Measurements from ENCODE around the gene ADAP1.

Gene ADAP1

GRCh38 chr7:876972-877311 is 77.5 kb downstream of the ADAP1 start:
- Histone ChIP-seq H3K4me2 (ENCODE audit: low read length) (peak overlapping the region; percentile 83), H3K4me3 (ENCODE audit: low read depth, low read length, poor library complexity, severe bottlenecking) (peak overlapping the region; percentile 98), H3K9me2 (ENCODE audit: low read depth, low read length) (no peaks in the 10 kb centered on the region), H3F3A (ENCODE audit: insufficient read depth, low read length) (peaks cover 11% of the 10 kb centered on the region), H3K36me3 (ENCODE audit: insufficient read depth, low read length) (peaks cover 35% of the 10 kb centered on the region), H2AFZ (ENCODE audit: low read length) (no peak overlapping the region), H3K79me2 (ENCODE audit: insufficient read depth, low read length) (peaks cover 29% of the 10 kb centered on the region), H3K4me1 (ENCODE audit: insufficient read depth, low read length, severe bottlenecking) (peaks cover 38% of the 10 kb centered on the region), H4K20me1 (ENCODE audit: insufficient read depth, low read length) (no peaks in the 10 kb centered on the region), H3K9me3 (ENCODE audit: low read length) (no peaks in the 10 kb centered on the region), H3K9ac (ENCODE audit: low read length) (peak overlapping the region; percentile 94), H3K27me3 (ENCODE audit: insufficient read depth, low read length) (no peaks in the 10 kb centered on the region), H3K27ac (ENCODE audit: low read depth, low read length, poor library complexity, severe bottlenecking) (peak overlapping the region; percentile 43)
- TF ChIP-seq EZH2 (IDR thresholded peaks at IDR 0.05; ENCODE audit: borderline replicate concordance, low read length), result no peak
- TF ChIP-seq, protein P1, sequence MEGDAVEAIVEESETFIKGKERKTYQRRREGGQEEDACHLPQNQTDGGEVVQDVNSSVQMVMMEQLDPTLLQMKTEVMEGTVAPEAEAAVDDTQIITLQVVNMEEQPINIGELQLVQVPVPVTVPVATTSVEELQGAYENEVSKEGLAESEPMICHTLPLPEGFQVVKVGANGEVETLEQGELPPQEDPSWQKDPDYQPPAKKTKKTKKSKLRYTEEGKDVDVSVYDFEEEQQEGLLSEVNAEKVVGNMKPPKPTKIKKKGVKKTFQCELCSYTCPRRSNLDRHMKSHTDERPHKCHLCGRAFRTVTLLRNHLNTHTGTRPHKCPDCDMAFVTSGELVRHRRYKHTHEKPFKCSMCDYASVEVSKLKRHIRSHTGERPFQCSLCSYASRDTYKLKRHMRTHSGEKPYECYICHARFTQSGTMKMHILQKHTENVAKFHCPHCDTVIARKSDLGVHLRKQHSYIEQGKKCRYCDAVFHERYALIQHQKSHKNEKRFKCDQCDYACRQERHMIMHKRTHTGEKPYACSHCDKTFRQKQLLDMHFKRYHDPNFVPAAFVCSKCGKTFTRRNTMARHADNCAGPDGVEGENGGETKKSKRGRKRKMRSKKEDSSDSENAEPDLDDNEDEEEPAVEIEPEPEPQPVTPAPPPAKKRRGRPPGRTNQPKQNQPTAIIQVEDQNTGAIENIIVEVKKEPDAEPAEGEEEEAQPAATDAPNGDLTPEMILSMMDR (IDR thresholded peaks at IDR 0.05; ENCODE audit: low read length), result no peak

DNA sequence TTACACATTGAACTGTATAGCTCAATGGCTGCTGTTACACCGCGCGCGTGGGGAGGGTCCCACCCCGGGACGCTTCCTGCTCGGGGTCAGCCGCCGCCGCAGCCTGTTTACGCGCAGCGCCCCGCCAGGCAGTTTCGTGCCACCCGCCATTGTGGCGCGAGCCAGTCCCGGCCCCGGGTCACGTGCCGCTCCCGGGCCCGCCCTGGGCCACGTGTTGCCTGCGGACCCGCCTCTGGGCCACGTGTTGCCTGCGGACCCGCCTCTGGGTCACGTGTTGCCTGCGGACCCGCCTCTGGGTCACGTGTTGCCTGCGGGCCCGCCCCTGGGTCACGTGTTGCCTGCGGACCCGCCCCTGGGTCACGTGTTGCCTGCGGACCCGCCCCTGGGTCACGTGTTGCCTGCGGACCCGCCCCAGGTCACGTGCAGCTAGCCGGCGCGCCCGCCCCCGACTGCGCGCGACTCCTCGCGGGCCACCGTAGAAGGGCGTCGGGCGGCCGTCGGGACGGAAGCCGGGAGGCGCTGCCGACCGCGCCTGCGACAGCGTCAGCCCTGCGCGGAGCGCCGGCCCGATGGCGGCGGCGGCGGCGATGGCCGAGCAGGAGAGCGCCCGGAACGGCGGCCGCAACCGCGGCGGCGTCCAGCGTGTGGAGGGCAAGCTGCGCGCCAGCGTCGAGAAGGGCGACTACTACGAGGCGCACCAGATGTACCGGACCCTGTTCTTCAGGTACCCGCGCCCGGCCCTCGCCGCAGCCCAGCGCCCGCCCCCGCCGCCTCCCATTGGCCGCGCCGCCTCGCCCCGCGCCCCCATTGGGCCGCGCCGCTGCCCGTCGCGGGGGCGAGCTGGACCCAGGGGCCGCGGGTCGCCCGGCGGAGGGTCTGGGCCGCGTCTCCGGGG is 78.2 kb downstream of the ADAP1 start, which contains the start of gene GET4:
Gene GET4 (plus strand): TSS at position 478 of the 895 bp plus-strand sequence. CDS start 92 bp downstream, at position 570.
- Histone ChIP-seq H3K36me3 (ENCODE audit: insufficient read depth, low read length) (peaks cover 37% of the 10 kb centered on the region), H3K4me2 (ENCODE audit: low read length) (peak within 1 kb of the TSS; percentile 83), H3K27ac (ENCODE audit: low read depth, low read length, poor library complexity, severe bottlenecking) (peak within 1 kb of the TSS; percentile 69), H3K79me2 (ENCODE audit: insufficient read depth, low read length) (peaks cover 23% of the 10 kb centered on the region), H3K9ac (ENCODE audit: low read length) (peak within 1 kb of the TSS; percentile 94), H3K4me3 (ENCODE audit: low read depth, low read length, poor library complexity, severe bottlenecking) (peak within 1 kb of the TSS; percentile 98), H4K20me1 (ENCODE audit: insufficient read depth, low read length) (no peaks in the 10 kb centered on the region), H3K9me2 (ENCODE audit: low read depth, low read length) (no peaks in the 10 kb centered on the region), H3K4me1 (ENCODE audit: insufficient read depth, low read length, severe bottlenecking) (peaks cover 38% of the 10 kb centered on the region), H3F3A (ENCODE audit: insufficient read depth, low read length) (peaks cover 11% of the 10 kb centered on the region), H2AFZ (ENCODE audit: low read length) (no peak within 1 kb of the TSS), H3K27me3 (ENCODE audit: insufficient read depth, low read length) (no peaks in the 10 kb centered on the region), H3K9me3 (ENCODE audit: low read length) (no peaks in the 10 kb centered on the region)
- TF ChIP-seq, protein P1 (IDR thresholded peaks at IDR 0.05; ENCODE audit: low read length), result peak; percentile 24; the same call in 1 of the 2 replicates
- TF ChIP-seq EZH2 (IDR thresholded peaks at IDR 0.05; ENCODE audit: borderline replicate concordance, low read length), result no peak

- H4K20me1 ChIP-seq (ENCODE audit: insufficient read depth, low read length), result no peaks in the 10 kb centered on the region
- H3K9me3 ChIP-seq (ENCODE audit: low read length), result no peaks in the 10 kb centered on the region
- H3F3A ChIP-seq (ENCODE audit: insufficient read depth, low read length), result peaks cover 11% of the 10 kb centered on the region
- H3K9me2 ChIP-seq (ENCODE audit: low read depth, low read length), result no peaks in the 10 kb centered on the region
- no peak overlapping the region for H2AFZ ChIP-seq (ENCODE audit: low read length)
- peak overlapping the region; percentile 49 for H3K4me2 ChIP-seq (ENCODE audit: low read length)
- peak overlapping the region; percentile 69 for H3K27ac ChIP-seq (ENCODE audit: low read depth, low read length, poor library complexity, severe bottlenecking)
- peaks cover 38% of the 10 kb centered on the region for H3K4me1 ChIP-seq (ENCODE audit: insufficient read depth, low read length, severe bottlenecking)
- H3K4me3 ChIP-seq (ENCODE audit: low read depth, low read length, poor library complexity, severe bottlenecking), result peak overlapping the region; percentile 51
- TF ChIP-seq, protein P1 (IDR thresholded peaks at IDR 0.05; ENCODE audit: low read length), result no peak
- no peak for TF ChIP-seq EZH2 (IDR thresholded peaks at IDR 0.05; ENCODE audit: borderline replicate concordance, low read length)
- peak overlapping the region; percentile 50 for H3K9ac ChIP-seq (ENCODE audit: low read length)
- peaks cover 37% of the 10 kb centered on the region for H3K36me3 ChIP-seq (ENCODE audit: insufficient read depth, low read length)
- H3K79me2 ChIP-seq (ENCODE audit: insufficient read depth, low read length), result peaks cover 21% of the 10 kb centered on the region
- no peaks in the 10 kb centered on the region for H3K27me3 ChIP-seq (ENCODE audit: insufficient read depth, low read length)
Measured at GRCh38 chr7:875476-876076, 78.9 kb downstream of the ADAP1 start.
